Psoas muscle (tissue), 8 donors: ENCODE data around the gene UMPS. TPM values are rescaled to one million over a fixed set of nuclear protein-coding genes. Genes with fewer than 3 reads are reported as not detected.

Source experiments
- ATAC-seq, 4 donors: fragments of 200-7000 bp; cut with Tn5 transposase; one replicate each; pipeline ENCODE4 v1.9.1; 2020; ENCODE audit warnings: moderate library complexity in 3 of 4, mild to moderate bottlenecking in 2 of 4
- DNase-seq, 2 donors: peaks; one replicate each; pipeline ENCODE4 v3.0.0-alpha.2; 2020
- H3K27ac ChIP-seq: fragments of 200-600 bp; one replicate; pipeline ENCODE4 v1.8.0; 2022
- H3K27me3 ChIP-seq, 3 donors: fragments of 200-600 bp in 1 of 3; one replicate each; pipeline versions ENCODE4 v1.6.1 to v1.8.0; 2013 to 2022; ENCODE audit warnings: low read length in 2 of 3, mild to moderate bottlenecking in 2 of 3, moderate library complexity in 1 of 3; ENCODE audit not compliant: insufficient read depth in 3 of 3
- H3K36me3 ChIP-seq, 2 donors: fragments of 200-600 bp in 1 of 2; one replicate each; pipeline versions ENCODE4 v1.6.1 to v1.8.0; 2013 to 2022; ENCODE audit warnings: low read depth in 1 of 2, mild to moderate bottlenecking in 1 of 2, moderate library complexity in 1 of 2; ENCODE audit not compliant: insufficient read depth in 1 of 2
- H3K4me1 ChIP-seq: fragments of 200-600 bp; one replicate; pipeline ENCODE4 v1.8.0; 2022
- H3K4me3 ChIP-seq: fragments of 200-600 bp; one replicate; pipeline ENCODE4 v1.8.0; 2022; ENCODE audit warnings: mild to moderate bottlenecking
- H3K9me3 ChIP-seq: fragments of 200-600 bp; one replicate; pipeline ENCODE4 v1.8.0; 2022
- CTCF ChIP-seq: fragments of 200-600 bp; IDR thresholded peaks from one replicate; pipeline ENCODE4 v1.8.0; 2022; ENCODE audit warnings: antibody characterized with exemption
- WGBS, 3 donors: extraction: QIAGEN DNeasy Blood & Tissue Kit; methylation state at CpG; one replicate each; pipeline versions ENCODE4 v1.1.6 to v1.1.7; 2013; 5-methylcytosine and 5-hydroxymethylcytosine counted together
- intact Hi-C, 2 donors: fragments of 100-400 bp; cut with DNase I; formaldehyde crosslinking; loops; one replicate each; pipeline versions ENCODE4 v1.11.0 to v1.14.2; 2022
- long read RNA-seq, 2 donors: library from polyadenylated mRNA; unstranded; transcript quantifications; one replicate each; pipeline ENCODE4 v2.0.0, GENCODE V29; 2021
- polyA plus RNA-seq, 3 donors: library from polyadenylated mRNA; stranded (reverse); fragments of 200-250 nt; gene quantifications; one replicate each; pipeline ENCODE4 v1.2.3, GENCODE V29; 2013
- total RNA-seq, 4 donors: library from RNA; stranded (reverse); fragmentation: NEBNext Ultra II Directional in 2 of 4; extraction: Animal tissue kit (Norgen Biotek cat#: 25700) in 2 of 4; gene quantifications; one replicate each; pipeline versions ENCODE4 v1.2.1 to v1.2.4, GENCODE V29; 2021 to 2023
- donor health status: healthy with polysubstance abuse.
- donor health status: DM: no; HTN: no; CAD: no; lungs with moderate emphysema.
- donor health status: Bipolar disorder and iron deficiency.
- donor health status: healthy.
- donor health status: DM: yes; HTN: yes; CAD: no.
- donor health status: DM: no; HTN: no; CAD: no.
- donor health status: DM: no; HTN: no; CAD: no.
- donor health status: DM: yes; HTN: yes; CAD: no.

Gene UMPS
- total RNA-seq (1 to 10 TPM; 4.2 to 9.2 (median 6.3) TPM), polyA plus RNA-seq (1 to 10 TPM; 3.6 to 6.9 (median 6.6) TPM)
- long read RNA-seq, donor 1, partial matches to known transcripts, result 1 of 2 reads
- long read RNA-seq, donor 1, other reads (novel, unspliced or antisense), result 0 of 2 reads
- long read RNA-seq, donor 2, full-length matches to known transcripts, result 9 of 10 reads
- long read RNA-seq, donor 2, partial matches to known transcripts, result 0 of 10 reads
- long read RNA-seq, donor 2, other reads (novel, unspliced or antisense), result 1 of 10 reads

DNA sequence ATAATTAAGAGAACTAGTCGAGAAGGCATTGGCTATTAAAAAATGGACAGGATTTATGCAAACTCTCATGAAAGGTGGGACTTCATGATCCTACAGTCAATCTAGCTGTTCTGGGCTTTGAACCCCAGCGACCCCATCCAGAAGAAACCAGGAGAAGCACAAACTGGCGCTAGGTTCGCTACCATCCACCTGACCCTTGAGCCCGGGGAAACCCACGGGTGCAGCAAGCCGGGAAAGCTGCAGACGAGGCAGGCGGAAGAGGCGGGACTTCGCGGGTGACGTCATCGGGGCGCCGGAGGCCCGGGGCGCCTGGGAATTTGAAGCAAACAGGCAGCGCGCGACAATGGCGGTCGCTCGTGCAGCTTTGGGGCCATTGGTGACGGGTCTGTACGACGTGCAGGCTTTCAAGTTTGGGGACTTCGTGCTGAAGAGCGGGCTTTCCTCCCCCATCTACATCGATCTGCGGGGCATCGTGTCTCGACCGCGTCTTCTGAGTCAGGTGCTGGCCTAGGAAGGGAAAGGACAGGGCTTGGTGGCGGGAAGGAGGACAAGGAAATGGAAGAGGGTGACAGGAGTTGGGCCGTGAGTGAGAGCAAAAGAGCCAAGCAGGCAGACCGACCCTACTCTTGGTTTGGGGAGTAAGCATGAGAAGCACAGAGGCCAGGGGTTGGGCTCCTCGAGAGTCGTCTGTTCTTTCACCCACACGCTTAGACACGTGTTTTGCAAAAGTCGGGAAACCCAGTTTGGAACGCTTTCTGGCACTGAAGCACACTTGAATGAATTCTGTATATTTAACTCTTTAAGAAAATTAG lies at the start of gene UMPS:
UMPS (plus strand) TSS at position 324 of the 812 bp plus-strand sequence; CDS start at position 344, 20 bp downstream.
- DNase-seq (peak; percentile 93 to 96), ATAC-seq (peak; percentile 97 to 100 (median 98))
- no peak for TF ChIP-seq CTCF
- intact Hi-C loops, result no loop called here
- Histone ChIP-seq H3K27me3 (peaks cover 0 to 12% (median 0%) of the 10 kb centered on the region in 3 donors), H3K27ac (peak within 1 kb of the TSS; percentile 83), H3K9me3 (no peaks in the 10 kb centered on the region), H3K4me3 (peak within 1 kb of the TSS; percentile 94), H3K4me1 (peaks cover 24% of the 10 kb centered on the region), H3K36me3 (peaks cover 1 to 15% of the 10 kb centered on the region in 2 donors)
- 0 to 1% (median 0%) methylated on average over 44 of the region's 44 CpGs for WGBS, 3 donors

GRCh38 chr3:124680521-124680920 lies 49.7 kb upstream of the UMPS start:
- H3K36me3 ChIP-seq, result peaks cover 5 to 35% of the 10 kb centered on the region in 2 donors
- H3K27me3 ChIP-seq, result no peaks in the 10 kb centered on the region
- 42 to 60% (median 42%) methylated on average over 4 of the region's 4 CpGs for WGBS, 3 donors
- H3K4me1 ChIP-seq, result peaks cover 6% of the 10 kb centered on the region
- TF ChIP-seq CTCF, result no peak
- intact Hi-C loops, result no loop called here
- H3K9me3 ChIP-seq, result no peaks in the 10 kb centered on the region
- ATAC-seq (peak in 1 of 4 donors; percentile 27), DNase-seq (no peak)
- H3K4me3 ChIP-seq, result no peak overlapping the region
- no peak overlapping the region for H3K27ac ChIP-seq

DNA sequence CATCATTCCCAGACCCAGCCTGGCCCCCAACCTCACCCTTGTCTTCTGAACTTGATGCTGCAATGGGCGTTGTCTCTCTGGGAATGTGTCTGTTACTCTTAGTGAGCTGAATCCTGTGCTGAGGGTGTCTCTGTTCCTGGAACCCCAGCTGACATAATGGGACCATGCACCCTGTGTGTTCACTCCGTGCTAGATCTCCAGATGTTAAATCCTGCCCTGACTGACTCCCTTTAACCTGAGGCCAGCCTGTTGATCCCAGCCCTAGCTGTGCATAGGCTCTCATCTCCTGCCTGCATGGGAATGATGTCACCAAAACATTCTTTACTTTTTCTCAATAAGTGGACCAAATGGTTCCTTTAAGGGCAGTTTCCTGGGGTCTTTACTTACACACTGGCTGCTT lies 48.0 kb upstream of the UMPS start:
- 83 to 87% (median 84%) methylated on average over 2 of the region's 2 CpGs for WGBS, 3 donors
- DNase-seq, result no peak
- intact Hi-C loops, result no loop called here
- Histone ChIP-seq H3K9me3 (no peaks in the 10 kb centered on the region), H3K27ac (no peak overlapping the region), H3K4me3 (no peak overlapping the region), H3K27me3 (no peaks in the 10 kb centered on the region), H3K4me1 (no peaks in the 10 kb centered on the region), H3K36me3 (peaks cover 2 to 18% of the 10 kb centered on the region in 2 donors)
- ATAC-seq, result no peak
- no peak for TF ChIP-seq CTCF

DNA sequence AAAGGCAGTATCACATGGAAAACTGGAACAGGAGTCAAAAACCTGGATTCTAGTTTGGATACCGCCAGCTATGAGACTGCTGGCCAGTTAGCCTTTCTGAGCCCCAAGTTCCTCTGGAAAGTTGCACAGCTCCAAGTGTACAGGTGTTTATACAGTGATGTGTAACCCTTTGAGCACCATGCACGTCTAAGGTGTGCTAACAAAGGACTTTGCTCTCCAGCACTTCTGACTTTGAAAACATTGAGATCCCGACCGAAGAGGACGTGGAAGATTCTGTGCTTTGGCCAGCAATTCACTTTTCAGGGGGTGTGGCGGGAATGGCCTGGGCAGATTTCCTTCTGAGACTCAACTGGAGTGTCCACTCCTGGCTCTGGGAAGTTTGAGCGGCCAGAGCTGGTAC lies 45.8 kb upstream of the UMPS start:
- no peak for ATAC-seq
- H3K27ac ChIP-seq, result no peak overlapping the region
- 75 to 89% (median 77%) methylated on average over 7 of the region's 7 CpGs for WGBS, 3 donors

More for the DNA sequence above, 45.8 kb upstream of the UMPS start:
- no peak for TF ChIP-seq CTCF
- intact Hi-C loops, result no loop called here
- no peak overlapping the region for H3K4me3 ChIP-seq
- peaks cover 4% of the 10 kb centered on the region for H3K4me1 ChIP-seq
- H3K36me3 ChIP-seq, result peaks cover 2 to 8% of the 10 kb centered on the region in 2 donors
- H3K9me3 ChIP-seq, result no peaks in the 10 kb centered on the region
- H3K27me3 ChIP-seq, result no peaks in the 10 kb centered on the region
- DNase-seq, result no peak
